ENCODE measurements around the gene PHOX2A.

The PHOX2A gene

GRCh38 chr11:72239313-72239848 lies 4.6 kb downstream of the PHOX2A start:
- peaks cover 4% of the 10 kb centered on the region; the same call in 1 of the 2 replicates for H3K36me3 ChIP-seq (ENCODE audit: low read length)
- H4K20me1 ChIP-seq (ENCODE audit: low read depth, low read length), result no peaks in the 10 kb centered on the region
- H3K9ac ChIP-seq (ENCODE audit: low read length), result no peak overlapping the region
- no peaks in the 10 kb centered on the region for H3K27me3 ChIP-seq (ENCODE audit: low read length)
- no peak overlapping the region for H3K4me2 ChIP-seq (ENCODE audit: low read depth, low read length, poor library complexity, severe bottlenecking)
- H3F3A ChIP-seq (ENCODE audit: insufficient read depth), result peaks cover 6% of the 10 kb centered on the region
- no peaks in the 10 kb centered on the region for H3K79me2 ChIP-seq (ENCODE audit: insufficient read depth, low read length)
- H3K4me3 ChIP-seq (ENCODE audit: insufficient read depth, low read length, poor library complexity, severe bottlenecking), result no peak overlapping the region
- H3K9me3 ChIP-seq (ENCODE audit: insufficient read depth, low read length), result no peaks in the 10 kb centered on the region
- H2AFZ ChIP-seq (ENCODE audit: low read depth, low read length, severe bottlenecking), result no peak overlapping the region
- TF ChIP-seq, protein P1, sequence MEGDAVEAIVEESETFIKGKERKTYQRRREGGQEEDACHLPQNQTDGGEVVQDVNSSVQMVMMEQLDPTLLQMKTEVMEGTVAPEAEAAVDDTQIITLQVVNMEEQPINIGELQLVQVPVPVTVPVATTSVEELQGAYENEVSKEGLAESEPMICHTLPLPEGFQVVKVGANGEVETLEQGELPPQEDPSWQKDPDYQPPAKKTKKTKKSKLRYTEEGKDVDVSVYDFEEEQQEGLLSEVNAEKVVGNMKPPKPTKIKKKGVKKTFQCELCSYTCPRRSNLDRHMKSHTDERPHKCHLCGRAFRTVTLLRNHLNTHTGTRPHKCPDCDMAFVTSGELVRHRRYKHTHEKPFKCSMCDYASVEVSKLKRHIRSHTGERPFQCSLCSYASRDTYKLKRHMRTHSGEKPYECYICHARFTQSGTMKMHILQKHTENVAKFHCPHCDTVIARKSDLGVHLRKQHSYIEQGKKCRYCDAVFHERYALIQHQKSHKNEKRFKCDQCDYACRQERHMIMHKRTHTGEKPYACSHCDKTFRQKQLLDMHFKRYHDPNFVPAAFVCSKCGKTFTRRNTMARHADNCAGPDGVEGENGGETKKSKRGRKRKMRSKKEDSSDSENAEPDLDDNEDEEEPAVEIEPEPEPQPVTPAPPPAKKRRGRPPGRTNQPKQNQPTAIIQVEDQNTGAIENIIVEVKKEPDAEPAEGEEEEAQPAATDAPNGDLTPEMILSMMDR (IDR thresholded peaks at IDR 0.05; ENCODE audit: insufficient read depth, low read length, poor library complexity, severe bottlenecking), result no peak
- H3K9me2 ChIP-seq (replicated peaks; ENCODE audit: insufficient read depth, low read length), result no peaks in the 10 kb centered on the region
- no peak overlapping the region for H3K27ac ChIP-seq (ENCODE audit: low read depth, low read length)

GRCh38 chr11:72238492-72239312 lies 5.3 kb downstream of the PHOX2A start:
- Histone ChIP-seq H3F3A (ENCODE audit: insufficient read depth) (peaks cover 6% of the 10 kb centered on the region), H4K20me1 (ENCODE audit: low read depth, low read length) (no peaks in the 10 kb centered on the region), H2AFZ (ENCODE audit: low read depth, low read length, severe bottlenecking) (no peak overlapping the region), H3K79me2 (ENCODE audit: insufficient read depth, low read length) (no peaks in the 10 kb centered on the region), H3K9ac (ENCODE audit: low read length) (no peak overlapping the region), H3K36me3 (ENCODE audit: low read length) (peaks cover 4% of the 10 kb centered on the region; the same call in 1 of the 2 replicates), H3K4me2 (ENCODE audit: low read depth, low read length, poor library complexity, severe bottlenecking) (no peak overlapping the region), H3K9me3 (ENCODE audit: insufficient read depth, low read length) (no peaks in the 10 kb centered on the region), H3K4me3 (ENCODE audit: insufficient read depth, low read length, poor library complexity, severe bottlenecking) (no peak overlapping the region), H3K27ac (ENCODE audit: low read depth, low read length) (no peak overlapping the region), H3K9me2 (replicated peaks; ENCODE audit: insufficient read depth, low read length) (no peaks in the 10 kb centered on the region), H3K27me3 (ENCODE audit: low read length) (no peaks in the 10 kb centered on the region)
- TF ChIP-seq, protein P1 (IDR thresholded peaks at IDR 0.05; ENCODE audit: insufficient read depth, low read length, poor library complexity, severe bottlenecking), result peak; percentile 0
- no peak for TF ChIP-seq EZH2phosphoT487 (conservative IDR thresholded peaks at IDR 0.05; ENCODE audit: low read length)

DNA sequence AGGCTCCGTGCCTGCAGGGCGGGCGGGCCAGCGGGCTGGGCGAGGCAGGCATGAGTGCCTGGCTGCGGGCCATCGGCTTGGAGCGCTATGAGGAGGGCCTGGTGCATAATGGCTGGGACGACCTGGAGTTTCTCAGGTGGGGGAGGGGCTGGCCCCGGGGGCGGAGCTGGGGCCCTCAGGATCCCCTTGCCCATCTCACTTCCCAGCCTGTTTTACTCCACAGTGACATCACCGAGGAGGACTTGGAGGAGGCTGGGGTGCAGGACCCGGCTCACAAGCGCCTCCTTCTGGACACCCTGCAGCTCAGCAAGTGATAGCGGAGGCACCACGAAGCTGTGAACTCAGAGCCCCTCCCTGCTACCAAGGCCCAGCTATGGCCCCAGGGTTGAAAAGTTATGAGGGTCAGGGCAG lies 5.9 kb downstream of the PHOX2A start:
- no peak overlapping the region for H3K4me2 ChIP-seq (ENCODE audit: low read depth, low read length, poor library complexity, severe bottlenecking)

More for the DNA sequence above, 5.9 kb downstream of the PHOX2A start:
- Histone ChIP-seq H2AFZ (ENCODE audit: low read depth, low read length, severe bottlenecking) (no peak overlapping the region), H3K9ac (ENCODE audit: low read length) (no peak overlapping the region), H3K36me3 (ENCODE audit: low read length) (peaks cover 4% of the 10 kb centered on the region; the same call in 1 of the 2 replicates), H3F3A (ENCODE audit: insufficient read depth) (peaks cover 6% of the 10 kb centered on the region), H3K9me2 (replicated peaks; ENCODE audit: insufficient read depth, low read length) (no peaks in the 10 kb centered on the region), H4K20me1 (ENCODE audit: low read depth, low read length) (no peaks in the 10 kb centered on the region), H3K4me3 (ENCODE audit: insufficient read depth, low read length, poor library complexity, severe bottlenecking) (no peak overlapping the region), H3K9me3 (ENCODE audit: insufficient read depth, low read length) (no peaks in the 10 kb centered on the region), H3K27me3 (ENCODE audit: low read length) (no peaks in the 10 kb centered on the region), H3K79me2 (ENCODE audit: insufficient read depth, low read length) (no peaks in the 10 kb centered on the region), H3K27ac (ENCODE audit: low read depth, low read length) (no peak overlapping the region)
- TF ChIP-seq EZH2phosphoT487 (conservative IDR thresholded peaks at IDR 0.05; ENCODE audit: low read length), result no peak
- TF ChIP-seq, protein P1 (IDR thresholded peaks at IDR 0.05; ENCODE audit: insufficient read depth, low read length, poor library complexity, severe bottlenecking), result peak; percentile 84

All from SU-DHL-6 (cell line).